Naive thymus-derived CD4-positive, alpha-beta T cell (primary cell): ENCODE results near the gene B4GAT1. TPM values are rescaled to one million over a fixed set of nuclear protein-coding genes. Genes with fewer than 3 reads are reported as not detected.
"Not testable (repeated sequence)": the region's sequence is repeated elsewhere in the genome, so short reads cannot be mapped to it uniquely, and the experiment has no call there.

ENCODE experiments used
- ATAC-seq: fragments of 150-1000 bp; cut with Tn5 transposase; 2 replicates; pipeline ENCODE4 v1.10.0; 2021; ENCODE audit warnings: mild to moderate bottlenecking, moderate library complexity
- CTCF ChIA-PET: fragments of 350-600 bp; sonication (Branson Sonifier 250); formaldehyde crosslinking; loops from one replicate; lab custom pipeline; 2021; ENCODE audit warnings: antibody characterized with exemption; lab: Charles Lee
- POLR2A ChIA-PET: fragments of 350-600 bp; sonication (Branson Sonifier 250); formaldehyde crosslinking; loops from one replicate; lab custom pipeline; 2021; ENCODE audit warnings: antibody characterized with exemption, inconsistent platforms; lab: Charles Lee
- DNase-seq, 9 donors: peaks; one replicate each; pipeline versions ENCODE4 v3.0.0 to v3.0.0-alpha.2; 2020 to 2022; ENCODE audit warnings: mixed read lengths in 1 of 9
- H3K27ac ChIP-seq: one replicate; pipeline ENCODE4 v1.7.0; 2013; ENCODE audit warnings: mild to moderate bottlenecking, low read depth, low read length, moderate library complexity
- H3K27me3 ChIP-seq, 2 donors: one replicate each; pipeline ENCODE4 v1.7.0; 2013; ENCODE audit warnings: low read length in 2 of 2, mild to moderate bottlenecking in 2 of 2, moderate library complexity in 2 of 2; ENCODE audit not compliant: control insufficient read depth in 2 of 2, insufficient read depth in 2 of 2
- H3K36me3 ChIP-seq, 3 experiments: 1 replicate in 2 of 3; 2 replicates in 1 of 3; pipeline ENCODE4 v1.7.0; 2013; ENCODE audit warnings: low read length in 3 of 3, mild to moderate bottlenecking in 3 of 3, moderate library complexity in 1 of 3; ENCODE audit not compliant: insufficient read depth in 3 of 3, control insufficient read depth in 2 of 3
- H3K4me1 ChIP-seq, 2 donors: one replicate each; pipeline ENCODE4 v1.7.0; 2013; ENCODE audit warnings: low read length in 2 of 2, mild to moderate bottlenecking in 2 of 2, moderate library complexity in 1 of 2; ENCODE audit not compliant: control insufficient read depth in 2 of 2, insufficient read depth in 2 of 2
- H3K4me3 ChIP-seq: 2 replicates; pipeline ENCODE4 v1.7.0; 2013; ENCODE audit warnings: mild to moderate bottlenecking, low read length
- H3K9me3 ChIP-seq, 3 experiments: 1 replicate in 2 of 3; 2 replicates in 1 of 3; pipeline ENCODE4 v1.7.0; 2013; ENCODE audit warnings: low read length in 3 of 3; ENCODE audit not compliant: control insufficient read depth in 2 of 3
- H3K27ac Mint-ChIP-seq, 9 donors: one replicate each; pipeline ENCODE4 v1.8.0; 2020 to 2022; ENCODE audit warnings: mixed read lengths in 9 of 9, mild to moderate bottlenecking in 8 of 9, moderate library complexity in 5 of 9, inconsistent platforms in 2 of 9
- H3K27me3 Mint-ChIP-seq, 5 donors: one replicate each; pipeline ENCODE4 v1.8.0; 2021 to 2022; ENCODE audit warnings: mixed read lengths in 5 of 5, mild to moderate bottlenecking in 1 of 5
- H3K36me3 Mint-ChIP-seq, 5 donors: one replicate each; pipeline ENCODE4 v1.8.0; 2020 to 2022; ENCODE audit warnings: mixed read lengths in 5 of 5, mild to moderate bottlenecking in 3 of 5, inconsistent platforms in 1 of 5
- H3K4me1 Mint-ChIP-seq, 7 donors: one replicate each; pipeline ENCODE4 v1.8.0; 2020 to 2022; ENCODE audit warnings: mixed read lengths in 7 of 7, mild to moderate bottlenecking in 3 of 7, inconsistent platforms in 1 of 7
- H3K4me3 Mint-ChIP-seq, 10 donors: one replicate each; pipeline ENCODE4 v1.8.0; 2020 to 2022; ENCODE audit warnings: mild to moderate bottlenecking in 10 of 10, mixed read lengths in 10 of 10, moderate library complexity in 6 of 10, inconsistent platforms in 2 of 10
- H3K9me3 Mint-ChIP-seq, 11 donors: one replicate each; pipeline ENCODE4 v1.8.0; 2020 to 2022; ENCODE audit warnings: mixed read lengths in 11 of 11, mild to moderate bottlenecking in 4 of 11, inconsistent platforms in 1 of 11, moderate library complexity in 1 of 11
- intact Hi-C, 2 donors: fragments of 100-400 bp; cut with micrococcal nuclease; formaldehyde crosslinking; loops; one replicate each; pipeline ENCODE4 v1.15.1; 2023
- polyA plus RNA-seq, 2 donors: library from polyadenylated mRNA; unstranded; fragments of 300-500 nt; fragmentation: Illumina TruSeq; gene quantifications; one replicate each; pipeline ENCODE4 v1.2.3, GENCODE V29; 2021
- total RNA-seq, 6 experiments: library from RNA in 5 of 6; stranded (reverse) in 5 of 6; gene quantifications; 1 replicate in 5 of 6; 2 replicates in 1 of 6; pipeline ENCODE4 v1.2.3 and lab custom pipeline; 2021 to 2026

Gene B4GAT1
- total and polyA plus RNA-seq, 7 experiments from 2014 or later: 2.2 to 18.2 (median 10.3) TPM

DNA sequence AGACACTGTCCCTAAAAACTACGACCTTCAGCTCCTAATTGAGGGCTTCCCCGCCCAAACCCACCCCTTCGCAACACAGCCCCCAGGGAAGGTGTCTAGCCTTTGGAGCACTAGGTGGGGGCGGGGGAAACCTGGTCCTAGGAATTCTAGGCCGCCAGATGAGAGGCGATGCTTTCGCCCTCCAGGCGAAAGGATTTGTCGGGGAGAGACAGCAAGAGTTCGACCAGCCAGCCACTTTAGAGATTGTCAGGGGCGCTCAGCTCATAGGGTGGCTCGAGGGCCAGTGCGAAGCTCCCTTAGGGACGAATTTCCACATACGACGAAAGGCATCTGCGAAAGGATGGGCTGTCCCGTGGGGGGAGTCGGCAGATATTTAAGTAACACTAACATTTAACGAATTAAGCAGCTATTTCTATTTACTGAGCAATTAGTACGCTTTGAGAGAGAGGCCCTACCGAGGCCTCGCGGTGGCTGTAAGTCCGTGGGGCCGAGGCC, 35.9 kb downstream of the B4GAT1 start:
- no peak for DNase-seq
- Mint-ChIP-seq H3K4me1 (peaks cover 17 to 34% (median 25%) of the 10 kb centered on the region in 7 donors), H3K4me3 (peak overlapping the region; percentile 63 to 97 (median 94)), H3K9me3 (peaks cover 0 to 1% (median 0%) of the 10 kb centered on the region in 11 donors), H3K36me3 (no peaks in the 10 kb centered on the region), H3K27me3 (peaks cover 0 to 2% (median 0%) of the 10 kb centered on the region in 5 donors), H3K27ac (peak overlapping the region; percentile 93 to 100 (median 98))
- Histone ChIP-seq H3K9me3 (no peaks in the 10 kb centered on the region), H3K4me3 (peak overlapping the region; percentile 92), H3K36me3 (no peaks in the 10 kb centered on the region), H3K4me1 (peaks cover 11 to 34% of the 10 kb centered on the region in 2 donors), H3K27ac (peak overlapping the region; percentile 79), H3K27me3 (no peaks in the 10 kb centered on the region)
- peak; percentile 44 for ATAC-seq
- CTCF ChIA-PET: interaction anchor here (0.6 to 4.6 kb wide), 25 partner anchors 8 to 833 kb away, joined by 3 to 58 read pairs (median 6); partner anchors contain the start of genes BRMS1, MRPL11, PELI3 and RIN1
- POLR2A ChIA-PET: interaction anchor here (0.6 to 4.0 kb wide), 15 partner anchors 10 to 450 kb away, joined by 3 to 89 read pairs (median 11); partner anchors contain the start of genes B4GAT1, BRMS1, MRPL11 and RAB1B
- intact Hi-C loops: no loop called here

DNA sequence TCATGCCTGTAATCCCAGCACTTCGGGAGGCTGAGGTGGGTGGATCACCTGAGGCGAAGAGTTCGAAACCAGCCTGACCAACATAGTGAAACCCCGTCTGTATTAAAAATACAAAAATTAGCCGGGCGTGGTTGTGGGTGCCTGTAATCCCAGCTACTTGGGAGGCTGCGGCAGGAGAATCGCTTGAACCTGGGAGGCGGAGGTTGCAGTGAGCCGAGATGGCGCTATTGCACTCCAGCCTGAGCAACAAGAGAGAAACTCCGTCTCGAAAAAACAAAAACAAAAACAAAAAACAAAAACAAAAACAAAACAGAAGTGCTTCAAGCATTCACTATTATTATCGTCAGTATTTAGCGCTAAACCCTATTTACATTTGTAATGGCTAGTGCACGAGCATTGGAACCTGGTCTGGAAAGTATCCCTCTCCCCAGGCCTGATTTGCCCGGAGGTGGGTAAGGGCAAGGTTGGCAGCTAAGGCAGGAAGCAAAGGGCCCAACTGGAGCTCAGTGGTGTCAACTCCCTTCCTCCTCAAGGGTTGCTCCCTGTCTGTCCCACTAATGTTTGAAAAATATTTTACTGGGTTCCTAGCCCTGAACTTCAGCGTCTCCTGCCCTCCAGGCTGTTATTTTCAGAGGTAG, 36.5 kb downstream of the B4GAT1 start:
- H3K9me3 Mint-ChIP-seq, H3K27ac ChIP-seq, H3K9me3 ChIP-seq, H3K4me3 ChIP-seq, H3K27me3 ChIP-seq, DNase-seq, ATAC-seq, H3K27me3 Mint-ChIP-seq, H3K36me3 Mint-ChIP-seq, H3K36me3 ChIP-seq, intact Hi-C loops: not testable (repeated sequence)
- ChIA-PET POLR2A (interaction anchor here (0.6 to 4.0 kb wide), 13 partner anchors 11 to 128 kb away, joined by 3 to 89 read pairs (median 15); partner anchors contain the start of genes B4GAT1, BRMS1, MRPL11 and RAB1B), CTCF (interaction anchor here (0.6 to 4.6 kb wide), 24 partner anchors 8 to 833 kb away, joined by 3 to 58 read pairs (median 6); partner anchors contain the start of genes BRMS1, MRPL11, PELI3 and RIN1)
- H3K4me3 Mint-ChIP-seq: peak overlapping the region in 1 of 10 donors; percentile 91
- H3K4me1 ChIP-seq: peaks cover 11 to 34% of the 10 kb centered on the region in 2 donors
- H3K4me1 Mint-ChIP-seq: peaks cover 16 to 30% (median 25%) of the 10 kb centered on the region in 7 donors
- peak overlapping the region in 4 of 9 donors; percentile 38 to 100 (median 98) for H3K27ac Mint-ChIP-seq

DNA sequence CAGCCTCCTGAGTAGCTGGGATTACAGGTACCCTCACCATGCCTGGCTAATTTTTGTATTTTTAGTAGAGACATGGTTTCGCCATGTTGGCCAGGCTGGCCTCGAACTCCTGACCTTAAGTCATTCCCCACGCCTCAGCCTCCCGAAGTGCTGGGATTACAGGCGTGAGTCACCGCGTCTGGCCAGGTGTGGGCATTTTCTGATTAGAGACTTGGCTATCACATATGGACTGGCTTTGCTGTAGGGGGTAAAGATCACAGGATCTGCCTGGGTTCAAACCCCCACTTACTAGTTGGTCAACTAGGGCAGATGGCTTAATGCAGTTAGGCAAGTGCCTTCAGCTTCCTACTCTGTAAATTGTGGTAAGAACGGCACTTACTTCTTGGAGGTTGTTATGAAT, 37.1 kb downstream of the B4GAT1 start:
- intact Hi-C loops: no loop called here
- H3K4me3 ChIP-seq: no peak overlapping the region
- no peak for ATAC-seq
- H3K27ac ChIP-seq: no peak overlapping the region
- Mint-ChIP-seq H3K4me1 (peaks cover 10 to 24% (median 19%) of the 10 kb centered on the region in 7 donors), H3K9me3 (no peaks in the 10 kb centered on the region), H3K27ac (peak overlapping the region in 1 of 9 donors; percentile 2), H3K4me3 (no peak overlapping the region), H3K36me3 (no peaks in the 10 kb centered on the region), H3K27me3 (peaks cover 0 to 2% (median 0%) of the 10 kb centered on the region in 5 donors)
- H3K9me3 ChIP-seq: no peaks in the 10 kb centered on the region
- H3K4me1 ChIP-seq: peaks cover 11 to 29% of the 10 kb centered on the region in 2 donors
- H3K27me3 ChIP-seq: no peaks in the 10 kb centered on the region
- POLR2A ChIA-PET: interaction anchor here (4.0 kb wide), 1 partner anchor 36 kb away, joined by 68 read pairs; the partner anchor contains the start of genes B4GAT1 and BRMS1
- no peak for DNase-seq
- H3K36me3 ChIP-seq: no peaks in the 10 kb centered on the region
- CTCF ChIA-PET: interaction anchor here (0.6 to 4.6 kb wide), 4 partner anchors 19 to 80 kb away, joined by 3 to 58 read pairs (median 32); partner anchors contain the start of gene YIF1A

DNA sequence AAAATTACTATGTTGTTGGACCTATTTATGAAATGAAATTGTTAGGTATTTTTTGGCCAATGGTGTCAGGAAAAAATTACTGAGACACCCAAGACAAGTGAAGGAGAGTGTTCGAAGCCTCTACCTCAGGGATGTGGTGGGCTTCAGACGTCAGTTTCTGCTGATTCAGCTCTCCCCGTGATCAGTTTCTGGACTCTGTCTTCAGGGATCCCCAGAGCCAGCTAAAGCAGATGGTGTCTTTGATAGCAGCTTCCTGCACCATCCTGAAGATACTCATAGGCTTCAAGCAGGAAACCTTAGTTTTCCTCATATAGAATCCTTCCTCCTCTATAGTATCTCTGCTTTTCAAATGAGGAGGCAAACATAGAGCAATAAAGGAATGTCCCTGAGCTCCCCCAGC, 38.0 kb downstream of the B4GAT1 start:
- H3K27me3 ChIP-seq: no peaks in the 10 kb centered on the region
- Mint-ChIP-seq H3K9me3 (no peaks in the 10 kb centered on the region), H3K36me3 (no peaks in the 10 kb centered on the region), H3K4me3 (no peak overlapping the region), H3K4me1 (peaks cover 7 to 19% (median 13%) of the 10 kb centered on the region in 7 donors), H3K27ac (peak overlapping the region in 1 of 9 donors; percentile 67), H3K27me3 (peaks cover 0 to 2% (median 0%) of the 10 kb centered on the region in 5 donors)
- intact Hi-C loops: no loop called here
- H3K27ac ChIP-seq: no peak overlapping the region
- no peaks in the 10 kb centered on the region for H3K9me3 ChIP-seq
- no peak for DNase-seq
- H3K4me3 ChIP-seq: no peak overlapping the region
- no peak for ATAC-seq
- H3K4me1 ChIP-seq: peaks cover 11 to 21% of the 10 kb centered on the region in 2 donors
- POLR2A ChIA-PET: interaction anchor here (0.6 to 0.9 kb wide), 4 partner anchors 11 to 975 kb away, joined by 3 to 4 read pairs (median 3); no protein-coding TSS in a partner anchor
- CTCF ChIA-PET: interaction anchor here (4.6 kb wide), 1 partner anchor 76 kb away, joined by 53 read pairs; no protein-coding TSS in a partner anchor
- no peaks in the 10 kb centered on the region for H3K36me3 ChIP-seq

DNA sequence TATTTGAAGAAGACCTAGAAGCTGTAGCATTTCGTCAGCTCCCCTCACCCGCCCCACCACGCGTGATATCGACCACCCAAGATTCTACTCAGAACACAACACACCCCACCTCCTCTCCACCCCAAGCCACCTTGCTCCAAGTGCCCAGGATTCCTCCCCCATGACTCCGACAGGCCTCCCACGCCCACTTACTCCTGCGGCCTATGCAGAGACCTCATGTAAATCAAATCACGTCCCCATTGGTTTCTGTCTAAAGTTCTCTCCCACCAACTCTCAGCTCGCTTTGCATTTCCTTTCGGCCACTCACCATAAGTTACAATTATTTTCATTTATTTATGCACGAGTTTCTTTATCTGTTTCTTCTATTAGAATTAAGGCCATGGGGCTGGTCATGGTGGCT, 44.8 kb downstream of the B4GAT1 start:
- H3K4me3 Mint-ChIP-seq: no peak overlapping the region
- Histone ChIP-seq H3K4me1 (no peaks in the 10 kb centered on the region), H3K27me3 (no peaks in the 10 kb centered on the region), H3K4me3 (no peak overlapping the region), H3K9me3 (no peaks in the 10 kb centered on the region), H3K36me3 (no peaks in the 10 kb centered on the region), H3K27ac (no peak overlapping the region)
- ATAC-seq (no peak), DNase-seq (no peak)
- no peak overlapping the region for H3K27ac Mint-ChIP-seq
- no peaks in the 10 kb centered on the region for H3K4me1 Mint-ChIP-seq
- peaks cover 0 to 2% (median 0%) of the 10 kb centered on the region in 5 donors for H3K27me3 Mint-ChIP-seq
- no peaks in the 10 kb centered on the region for H3K9me3 Mint-ChIP-seq
- ChIA-PET POLR2A (interaction anchor here (1.0 kb wide), 1 partner anchor 14 kb away, joined by 3 read pairs; the partner anchor contains the start of gene YIF1A), CTCF (interaction anchor here (0.9 to 2.2 kb wide), 2 partner anchors 9 to 86 kb away, joined by 4 read pairs; no protein-coding TSS in a partner anchor)
- intact Hi-C loops: no loop called here
- no peaks in the 10 kb centered on the region for H3K36me3 Mint-ChIP-seq

DNA sequence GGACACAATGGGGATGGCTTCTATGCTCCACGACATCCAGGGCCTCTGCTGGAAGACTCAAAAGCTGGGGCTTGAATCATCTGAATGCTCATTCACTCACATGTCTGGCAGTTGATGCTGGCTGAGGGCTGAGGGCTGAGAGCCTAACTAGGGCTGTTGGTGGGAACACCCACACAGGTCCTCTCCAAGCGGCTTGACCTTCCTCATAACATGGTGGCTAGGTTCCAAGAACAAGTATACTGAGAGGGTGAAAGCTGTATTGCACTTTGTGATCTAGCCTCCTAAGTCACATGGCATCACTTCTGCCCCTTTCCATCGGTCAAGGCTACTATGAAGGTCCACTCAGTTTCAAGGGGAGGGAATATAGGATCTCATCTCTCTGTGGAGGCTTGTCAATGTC, 48.2 kb downstream of the B4GAT1 start:
- intact Hi-C loops: no loop called here
- ChIA-PET POLR2A (interaction anchor here (1.4 to 1.8 kb wide), 2 partner anchors 10 to 11 kb away, joined by 3 to 7 read pairs; partner anchors contain the start of gene YIF1A), CTCF (interaction anchor here (0.6 kb wide), 1 partner anchor 98 kb away, joined by 3 read pairs; no protein-coding TSS in a partner anchor)
- Mint-ChIP-seq H3K27ac (no peak overlapping the region), H3K36me3 (no peaks in the 10 kb centered on the region), H3K4me3 (no peak overlapping the region), H3K9me3 (no peaks in the 10 kb centered on the region), H3K4me1 (no peaks in the 10 kb centered on the region), H3K27me3 (peaks cover 0 to 4% (median 0%) of the 10 kb centered on the region in 5 donors)
- no peaks in the 10 kb centered on the region for H3K4me1 ChIP-seq
- no peaks in the 10 kb centered on the region for H3K36me3 ChIP-seq
- H3K9me3 ChIP-seq: no peaks in the 10 kb centered on the region
- no peak overlapping the region for H3K4me3 ChIP-seq
- no peaks in the 10 kb centered on the region for H3K27me3 ChIP-seq
- ATAC-seq: no peak
- H3K27ac ChIP-seq: no peak overlapping the region
- DNase-seq: no peak
